NCI-H345 (cell line): ENCODE results near the gene PIGN.
A peak's percentile ranks its signal among the peaks of the same experiment; 100 is the strongest.
"Not testable (repeated sequence)": the region's sequence is repeated elsewhere in the genome, so short reads cannot be mapped to it uniquely, and the experiment has no call there.

Experiments
- DNase-seq: peaks from one replicate; lab custom pipeline; 2025; lab: John Stamatoyannopoulos, UW

PIGN gene

DNA sequence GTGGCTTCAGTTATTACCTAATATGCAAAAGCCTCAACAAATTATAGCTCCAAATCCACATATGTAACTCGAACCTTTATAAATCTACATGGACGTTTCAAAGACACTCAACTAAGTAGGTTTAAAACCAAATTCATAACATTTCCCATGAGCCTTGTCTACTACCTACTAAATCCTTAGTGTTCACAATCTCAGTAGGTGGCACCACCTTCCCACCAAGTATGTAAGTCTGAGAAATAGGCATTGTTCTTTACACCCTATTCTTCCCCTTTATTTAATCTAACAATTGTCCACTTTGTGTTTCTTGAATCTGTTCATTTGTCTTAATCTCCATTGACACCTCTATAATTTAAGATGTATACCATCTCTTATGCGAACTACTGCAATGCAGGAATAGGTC is 4.6 kb downstream of the PIGN start:
- no peak for DNase-seq

DNA sequence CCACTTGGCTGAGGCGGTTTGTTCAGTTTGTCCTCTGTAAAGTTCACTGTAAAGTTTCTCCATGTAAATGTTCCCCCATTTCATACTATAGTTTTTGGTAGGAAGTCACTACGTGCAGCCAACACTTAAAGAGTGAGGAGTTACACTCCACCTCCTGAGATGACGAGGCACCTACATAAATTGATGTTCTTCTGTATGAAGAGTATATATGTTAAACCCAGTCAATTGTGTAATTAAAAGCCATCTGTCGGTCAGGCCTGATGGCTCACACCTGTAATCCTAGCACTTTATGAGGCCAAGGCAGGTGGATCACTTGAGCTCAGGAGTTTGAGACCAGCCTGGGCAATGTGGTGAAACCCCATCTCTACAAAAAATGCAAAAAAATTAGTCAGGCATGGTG is 7.6 kb downstream of the PIGN start:
- DNase-seq, result no peak

DNA sequence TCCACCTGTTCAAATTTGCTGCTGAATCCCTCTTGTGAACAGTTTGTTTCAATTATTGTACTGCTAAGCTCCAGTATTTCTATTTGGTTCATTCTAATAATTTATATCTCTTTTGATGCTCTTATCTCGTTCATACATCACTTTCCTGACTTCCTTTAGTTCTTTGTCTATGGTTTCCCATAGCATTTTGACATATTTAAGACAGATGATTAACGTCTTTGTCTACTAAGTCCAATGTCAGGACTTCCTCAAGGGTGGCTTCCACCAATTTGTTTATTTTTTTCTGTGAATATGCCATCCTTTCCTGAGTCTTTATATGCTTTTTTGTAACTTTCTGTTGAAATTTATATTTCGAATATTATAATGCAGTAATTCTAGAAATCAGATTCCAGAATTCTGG is 9.6 kb downstream of the PIGN start:
- no peak for DNase-seq

DNA sequence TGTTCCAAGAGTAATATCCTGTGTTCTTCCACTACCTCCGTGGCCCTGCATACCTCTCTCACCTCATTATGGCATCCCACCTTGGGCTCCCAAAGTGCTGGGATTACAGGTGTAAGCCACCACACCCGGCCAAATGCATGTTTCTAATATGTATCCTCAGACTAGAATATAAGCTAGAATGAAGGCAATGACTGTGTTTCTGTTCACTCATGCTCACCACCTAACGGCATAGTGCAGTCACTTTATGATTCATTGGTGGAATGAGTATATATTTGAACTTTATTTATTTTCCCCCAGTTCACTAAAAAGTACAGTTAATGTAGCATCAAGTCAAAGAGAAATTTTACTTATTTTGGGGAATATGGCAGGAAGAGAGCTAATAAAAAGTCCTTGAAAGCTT is 11.3 kb downstream of the PIGN start:
- DNase-seq, result no peak

DNA sequence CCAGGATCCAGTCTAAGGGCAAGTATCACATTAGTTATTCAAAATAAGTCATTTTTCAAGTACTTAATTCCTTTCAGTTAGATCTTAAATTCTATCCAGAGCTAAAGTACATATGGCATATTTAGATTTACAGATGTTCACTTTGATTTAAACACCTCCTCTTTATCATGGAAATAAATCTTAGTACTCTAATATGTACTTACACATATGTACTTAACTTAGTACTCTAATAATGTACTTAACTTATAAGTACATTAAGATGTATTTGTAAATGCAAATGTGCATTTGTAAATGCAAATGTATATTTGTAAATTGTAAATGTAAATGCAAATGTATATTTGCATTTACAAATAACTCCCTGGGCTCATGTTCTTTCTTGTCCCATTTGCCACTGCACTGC is 14.6 kb downstream of the PIGN start:
- DNase-seq, result no peak

DNA sequence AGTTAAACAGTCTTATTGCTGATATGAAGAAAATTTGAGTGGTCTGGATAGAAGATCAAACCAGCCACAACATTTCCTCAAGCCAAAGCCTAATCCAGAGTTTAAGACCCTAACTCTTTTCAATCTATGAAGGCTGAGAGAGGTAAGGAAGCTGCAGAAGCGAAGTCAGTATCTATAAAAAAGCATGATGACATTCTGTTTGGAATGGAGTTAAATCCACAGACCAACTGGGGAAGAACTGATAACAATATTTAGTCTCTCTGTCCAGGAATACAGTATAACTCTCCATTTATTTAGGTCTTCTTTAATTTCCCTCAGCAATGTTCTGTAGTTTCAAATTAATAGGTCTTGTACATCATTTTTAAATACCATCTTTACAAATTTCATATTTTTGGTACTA is 16.0 kb downstream of the PIGN start:
- no peak for DNase-seq

DNA sequence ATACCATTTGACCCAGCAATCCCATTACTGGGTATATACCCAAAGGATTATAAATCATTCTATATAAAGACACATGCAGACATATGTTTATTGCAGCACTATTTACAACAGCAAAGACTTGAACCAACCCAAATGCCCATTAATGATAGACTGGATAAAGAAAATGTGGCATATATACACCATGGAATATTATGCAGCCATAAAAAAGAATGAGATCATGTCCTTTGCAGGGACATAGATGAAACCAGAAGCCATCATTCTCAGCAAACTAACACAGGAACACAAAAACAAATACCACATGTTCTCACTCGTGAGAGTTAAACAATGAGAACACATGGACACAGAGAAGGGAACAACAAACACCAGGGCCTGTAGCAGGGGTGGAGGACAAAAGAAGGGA is 20.3 kb downstream of the PIGN start:
- DNase-seq, result not testable (repeated sequence)

DNA sequence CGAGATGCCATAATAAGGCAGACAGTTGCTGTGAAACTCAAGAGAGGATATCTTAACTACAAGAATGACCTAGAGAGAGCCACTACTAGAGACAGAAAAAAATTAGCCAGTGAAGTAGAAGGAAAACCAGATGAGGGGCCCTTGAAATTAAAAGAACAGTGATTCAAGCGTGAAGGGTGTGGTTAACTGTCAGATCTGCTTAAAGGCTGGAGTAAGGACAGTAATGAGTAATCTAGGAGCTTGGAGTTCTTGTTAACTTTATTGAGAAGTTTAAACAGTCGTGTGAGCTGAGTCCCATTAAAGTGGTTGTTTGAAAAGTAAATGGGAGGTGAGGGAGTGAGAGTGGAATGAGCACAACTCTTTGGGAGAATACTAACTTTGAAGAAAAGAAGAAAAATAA is 21.3 kb downstream of the PIGN start:
- no peak for DNase-seq

DNA sequence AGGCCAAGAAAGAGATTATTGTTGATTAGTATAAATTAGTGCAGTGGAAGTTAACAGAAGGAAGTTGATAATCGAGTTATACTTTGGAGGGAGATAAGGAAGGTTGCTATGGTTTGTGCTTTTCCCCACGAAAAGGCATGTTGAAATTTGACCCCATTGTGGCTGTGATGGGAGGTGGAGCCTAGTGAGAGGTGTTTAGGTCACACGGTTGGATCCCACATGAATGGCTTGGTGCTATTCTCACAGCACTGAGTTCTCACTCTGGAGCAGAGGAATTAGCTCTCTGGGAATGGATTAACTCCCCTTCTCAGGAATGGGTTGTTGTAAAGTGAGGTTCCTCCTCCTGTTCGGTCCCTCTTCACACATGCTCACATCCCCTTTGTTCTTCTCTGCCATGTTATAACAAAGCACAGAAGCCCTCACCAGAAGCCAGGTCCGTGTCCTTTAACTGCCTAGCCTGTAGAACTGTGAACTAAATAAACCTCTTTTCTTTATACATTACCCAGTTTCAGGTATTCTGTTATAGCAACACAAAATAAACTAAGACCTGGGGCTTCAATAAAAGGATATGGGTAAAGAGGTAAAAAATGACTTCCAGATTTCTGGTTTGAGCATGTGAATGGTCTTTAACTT is 21.9 kb downstream of the PIGN start:
- DNase-seq, result no peak

DNA sequence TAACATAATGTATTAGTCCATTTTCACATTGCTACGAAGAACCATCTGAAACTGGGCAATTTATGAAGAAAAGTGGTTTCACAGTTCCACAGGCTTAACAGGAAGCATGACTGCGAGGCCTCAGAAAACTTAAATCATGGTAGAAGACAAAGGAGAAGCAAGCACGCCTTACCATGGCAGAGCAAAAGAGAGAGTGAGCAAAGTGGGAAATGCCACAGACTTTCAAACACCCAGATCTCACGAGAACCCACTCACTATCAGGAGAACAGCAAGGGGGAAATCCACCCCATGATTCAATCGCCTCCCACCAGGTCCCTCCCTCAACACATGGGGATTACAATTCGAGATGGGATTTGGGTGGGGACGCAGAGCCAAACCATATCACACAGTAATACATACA is 22.5 kb downstream of the PIGN start:
- DNase-seq, result no peak

DNA sequence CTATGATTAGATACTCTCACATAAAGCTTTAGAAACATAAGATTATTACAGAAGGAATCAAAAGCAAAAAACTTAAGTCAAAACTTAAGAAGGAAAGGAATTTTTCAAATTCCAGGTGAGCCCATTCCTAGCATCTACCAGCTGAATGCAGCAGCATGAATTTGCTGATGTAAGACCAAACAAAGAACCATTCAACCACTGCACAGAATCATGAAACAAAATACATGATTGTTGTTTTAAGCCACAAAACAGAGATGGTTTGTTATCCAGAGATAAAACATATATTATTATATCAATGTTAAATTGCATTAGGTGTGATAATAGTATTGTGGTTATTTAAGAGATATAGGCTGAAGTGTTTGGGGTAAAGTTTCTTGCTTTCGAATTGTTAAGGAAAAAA is 29.0 kb downstream of the PIGN start:
- DNase-seq, result no peak

DNA sequence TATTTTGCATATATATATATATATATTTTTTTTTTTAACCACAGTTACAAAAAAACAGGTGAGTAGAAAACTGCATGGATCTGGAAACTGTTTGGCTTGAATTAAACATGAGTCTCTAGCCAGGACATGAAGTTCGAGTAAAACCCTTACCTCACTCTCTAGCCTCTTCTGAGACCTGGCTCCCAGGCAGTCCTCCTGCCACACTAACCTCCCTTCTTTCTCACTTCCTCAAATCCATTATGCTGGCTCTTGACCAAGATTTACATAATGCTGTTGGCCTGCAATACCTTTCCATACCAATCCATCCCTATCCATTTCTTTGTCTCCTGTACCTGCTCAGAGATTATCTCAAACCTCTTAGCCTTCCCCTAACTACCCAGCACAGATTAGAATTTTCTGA is 34.0 kb downstream of the PIGN start:
- no peak for DNase-seq

DNA sequence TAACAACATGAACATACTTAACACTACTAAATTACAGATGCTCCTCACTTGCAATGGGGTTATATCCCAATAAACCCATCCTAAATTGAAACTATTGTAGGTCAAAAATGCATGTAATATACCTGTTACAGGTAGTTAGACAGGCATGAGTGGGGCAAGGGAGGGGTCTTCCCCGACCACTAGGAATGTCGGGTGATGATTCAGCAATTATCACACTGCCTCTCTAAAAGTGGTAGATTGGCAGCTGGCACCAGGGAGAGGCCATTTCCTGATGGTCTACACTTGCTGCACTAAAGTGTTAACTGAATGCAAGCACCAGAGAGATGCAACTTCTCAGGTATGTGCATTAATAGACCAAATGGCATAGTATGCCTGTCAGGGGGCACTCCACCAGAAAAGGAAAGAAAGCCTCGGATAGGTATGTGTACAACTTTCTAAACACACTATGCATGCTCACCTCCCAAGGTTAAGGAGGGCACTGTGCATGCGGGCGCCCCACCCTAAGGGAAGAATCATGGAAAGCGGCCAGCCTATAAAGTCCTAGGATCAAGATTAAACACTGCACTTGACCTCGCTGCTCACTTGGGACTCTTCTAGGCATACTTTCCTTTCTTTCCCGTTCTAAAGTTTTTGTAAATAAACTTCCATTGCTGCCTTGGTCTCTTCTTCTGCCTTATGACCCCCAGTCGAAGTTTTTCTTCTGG is 35.6 kb downstream of the PIGN start:
- no peak for DNase-seq

DNA sequence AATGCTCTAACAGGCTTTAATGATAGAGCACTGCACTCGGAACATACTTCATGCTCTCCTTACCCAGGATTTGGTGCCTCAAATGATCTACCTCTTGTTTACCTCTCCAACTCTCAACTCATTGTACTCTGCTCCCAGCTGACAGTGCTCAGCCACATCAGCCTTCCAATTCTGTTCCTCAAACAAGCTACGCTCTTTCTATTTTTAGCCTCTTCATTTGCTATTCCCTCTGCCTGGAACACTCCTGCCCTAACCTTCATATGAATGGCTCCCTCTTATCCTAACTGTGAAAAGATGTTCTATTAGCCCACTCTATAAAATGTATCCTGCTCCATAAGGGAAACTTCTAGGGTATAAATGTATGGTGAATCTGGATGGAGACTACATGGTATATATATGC is 42.5 kb downstream of the PIGN start:
- peak; percentile 2 for DNase-seq

DNA sequence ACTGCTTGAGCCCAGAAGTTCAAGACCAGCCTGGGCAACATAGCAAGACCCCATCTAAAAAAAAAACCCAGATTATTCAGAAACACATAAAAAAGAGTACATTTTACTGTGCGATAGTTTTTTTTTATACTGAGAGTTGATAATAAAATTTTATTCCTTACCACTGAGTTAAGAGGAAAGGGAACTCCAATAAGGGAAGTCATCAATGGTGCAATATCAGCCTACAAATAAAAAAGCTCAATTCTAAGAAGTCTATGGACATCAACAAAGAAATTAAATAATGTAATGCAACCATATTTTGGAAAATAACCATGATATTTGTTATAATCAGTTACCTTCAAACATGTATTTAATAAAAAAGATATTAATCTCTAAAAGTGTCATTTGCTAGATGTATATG is 46.6 kb downstream of the PIGN start:
- no peak for DNase-seq

DNA sequence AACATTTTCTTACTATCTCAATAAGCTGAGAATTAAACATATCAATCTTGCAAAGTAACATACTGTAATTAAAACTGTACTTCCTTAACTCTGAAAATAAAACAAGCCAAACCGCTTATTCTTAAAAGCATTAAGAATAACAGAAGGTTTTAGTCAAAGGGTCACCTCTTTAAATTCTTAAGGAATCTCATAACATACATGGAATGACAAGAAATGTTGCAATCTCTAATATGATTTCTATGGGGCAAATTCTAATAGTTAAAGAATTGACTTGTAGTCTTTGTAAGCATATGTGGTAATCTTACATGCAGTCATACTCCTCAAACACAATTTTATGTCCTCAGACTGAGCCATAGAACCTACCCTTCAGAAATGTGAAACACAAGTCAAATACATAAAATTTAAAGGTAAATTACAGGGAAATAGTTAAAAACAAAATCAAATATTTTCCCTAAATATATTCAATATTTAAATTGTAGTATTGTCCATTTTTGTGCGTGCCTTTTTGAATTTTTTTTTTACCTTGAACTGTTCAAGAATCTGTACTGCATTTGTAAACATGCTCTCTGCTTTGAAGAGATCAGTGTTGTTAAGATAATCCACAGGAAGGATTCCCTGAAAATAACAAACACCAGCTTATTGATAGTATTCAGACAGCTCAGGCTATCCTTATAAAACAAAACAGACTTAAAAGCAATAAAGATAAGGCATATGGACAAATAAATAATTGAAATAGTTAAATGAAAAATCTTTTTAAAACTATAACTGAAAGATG is 48.2 kb downstream of the PIGN start:
- no peak for DNase-seq

DNA sequence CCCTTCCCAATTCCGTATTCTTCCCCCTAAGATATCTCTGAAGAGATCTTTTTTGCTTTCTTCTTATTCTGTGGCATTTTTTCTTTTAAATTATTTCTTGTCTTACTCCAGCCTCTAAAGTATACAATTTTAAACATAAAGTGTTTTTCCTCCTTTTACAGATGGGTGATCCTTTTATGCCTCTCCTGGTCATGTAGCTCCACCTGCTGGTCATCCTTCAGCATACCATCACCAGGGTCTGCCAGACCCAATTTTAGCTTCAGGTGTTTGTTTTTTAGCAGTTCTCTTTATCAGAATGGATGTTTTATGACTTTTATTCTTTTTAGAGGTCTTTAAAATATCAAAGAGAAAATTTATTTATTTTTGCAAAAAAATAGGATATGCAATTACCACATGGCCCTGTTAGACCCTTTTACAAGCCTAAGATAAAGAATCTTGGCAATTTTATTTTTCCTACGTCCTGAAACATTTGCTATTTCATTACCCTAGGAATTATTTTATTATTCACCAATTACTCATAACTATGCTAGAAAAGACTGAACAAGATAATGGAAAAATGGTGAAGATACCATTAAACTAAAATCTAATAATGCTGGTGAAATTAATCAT is 55.5 kb downstream of the PIGN start:
- peak; percentile 65 for DNase-seq

DNA sequence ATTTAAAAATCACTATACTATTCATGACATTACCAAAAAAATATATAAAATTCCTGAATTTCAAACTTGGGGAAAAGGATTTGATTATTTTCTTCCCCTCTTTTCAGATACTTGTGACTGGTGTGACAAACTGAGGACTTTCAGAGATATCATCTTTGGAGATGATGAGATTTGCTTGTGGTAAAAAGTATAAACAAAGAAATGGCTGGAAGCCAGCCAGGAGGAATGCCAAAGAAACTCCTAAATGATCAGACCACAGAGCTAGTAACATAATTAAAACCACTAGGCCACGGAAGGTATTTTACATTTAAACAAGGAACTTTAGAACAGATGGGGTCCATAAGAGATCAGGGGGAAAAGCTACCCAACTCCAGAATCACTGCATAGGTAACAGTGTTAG is 58.7 kb downstream of the PIGN start:
- DNase-seq, result no peak

DNA sequence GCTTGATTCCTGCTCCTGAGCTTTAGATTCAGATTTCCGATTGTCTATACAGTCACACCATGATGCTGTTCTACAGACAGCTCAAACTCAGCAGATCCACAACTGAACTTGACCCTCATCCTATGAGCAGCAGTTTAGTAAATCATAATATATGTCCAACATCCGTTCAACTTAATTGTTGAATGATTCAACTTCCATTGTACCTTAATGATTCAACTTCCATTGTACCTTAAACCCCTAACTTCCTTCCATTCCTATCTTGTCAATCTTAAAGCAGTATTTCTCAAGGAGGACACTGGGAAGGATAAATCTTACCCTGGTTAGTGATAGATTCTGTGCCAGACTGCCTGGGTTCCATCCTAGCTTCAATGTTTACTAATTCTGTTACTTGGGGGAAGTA is 60.1 kb downstream of the PIGN start:
- DNase-seq, result no peak

DNA sequence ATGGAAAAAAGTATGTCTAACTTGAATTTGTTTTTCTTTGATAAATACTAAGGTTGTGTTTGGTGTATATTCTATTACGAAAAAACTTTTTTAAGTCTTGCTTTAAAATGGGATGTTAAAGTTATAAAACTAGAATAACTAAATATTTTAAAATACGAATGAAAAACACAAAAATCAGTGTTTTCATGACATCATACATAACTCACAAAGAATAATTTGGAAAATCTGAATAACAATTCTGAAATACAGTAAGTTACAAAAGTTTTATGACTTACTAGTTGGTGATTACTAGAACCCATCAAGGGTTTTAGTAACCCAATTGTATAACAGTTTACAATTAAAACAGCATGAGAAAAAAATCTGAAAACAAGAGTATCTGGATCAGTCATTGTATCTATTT is 61.2 kb downstream of the PIGN start:
- no peak for DNase-seq

DNA sequence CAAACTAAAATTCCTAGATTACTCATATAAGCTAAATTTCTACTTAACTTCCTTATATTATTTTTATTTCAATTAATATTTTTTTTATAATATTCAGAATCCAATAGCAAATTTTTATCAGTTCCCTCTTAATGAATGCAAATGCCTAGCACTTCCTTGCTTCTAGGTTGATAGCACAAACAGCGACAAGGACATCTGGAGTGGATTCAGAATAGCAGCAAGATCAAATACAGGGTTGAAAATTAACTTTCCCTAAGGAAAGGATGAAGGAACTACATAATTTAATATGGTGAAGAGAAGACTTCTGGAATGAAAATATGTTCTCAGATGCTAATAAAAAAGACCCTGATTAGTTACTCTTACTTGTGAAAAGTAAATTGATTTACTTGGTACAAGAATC is 64.5 kb downstream of the PIGN start:
- no peak for DNase-seq

DNA sequence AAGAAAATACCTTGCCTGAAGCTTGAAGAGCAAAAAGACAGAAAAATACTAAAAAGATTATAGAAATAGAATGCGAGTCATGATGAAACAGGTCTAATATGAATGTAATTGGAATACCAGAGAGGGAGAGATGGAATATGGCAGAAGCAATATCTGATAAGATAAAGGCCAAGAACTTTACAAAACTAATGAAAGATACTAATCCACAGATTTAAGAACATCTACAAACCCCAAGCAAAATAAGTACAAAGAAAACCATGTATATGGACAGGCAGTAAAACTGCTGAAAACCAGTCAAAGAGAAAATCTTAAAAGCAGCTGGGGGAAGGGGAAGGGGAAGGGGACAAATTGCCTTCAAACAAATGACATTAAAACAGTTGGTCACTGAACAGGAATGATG is 67.0 kb downstream of the PIGN start:
- DNase-seq, result no peak

DNA sequence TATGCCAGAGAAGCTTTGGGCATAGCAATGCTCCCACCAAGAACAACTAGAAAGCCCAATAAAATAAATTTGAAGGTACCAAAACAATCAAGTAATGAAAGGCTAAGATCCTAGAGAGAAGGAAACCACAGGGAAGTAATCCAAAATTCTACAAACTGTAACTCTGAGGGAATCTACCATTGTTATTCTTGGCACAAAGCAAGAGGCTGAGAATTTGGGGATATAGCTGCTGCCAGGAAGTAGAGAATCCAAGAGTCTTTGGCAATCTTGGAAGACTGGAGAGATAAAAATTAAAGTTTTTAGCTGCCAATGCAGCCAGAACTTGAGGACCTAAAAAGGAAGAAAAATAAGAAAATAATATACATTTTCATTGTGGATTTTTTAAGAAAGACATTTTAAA is 68.5 kb downstream of the PIGN start:
- DNase-seq, result no peak
